Measurements from ENCODE around the gene DIAPH2. TPM values are rescaled to one million over a fixed set of nuclear protein-coding genes. Genes with fewer than 3 reads are reported as not detected.

Gene DIAPH2
- total RNA-seq, 2 donors from 2014 or later, result 29.6 to 31.5 TPM

DNA sequence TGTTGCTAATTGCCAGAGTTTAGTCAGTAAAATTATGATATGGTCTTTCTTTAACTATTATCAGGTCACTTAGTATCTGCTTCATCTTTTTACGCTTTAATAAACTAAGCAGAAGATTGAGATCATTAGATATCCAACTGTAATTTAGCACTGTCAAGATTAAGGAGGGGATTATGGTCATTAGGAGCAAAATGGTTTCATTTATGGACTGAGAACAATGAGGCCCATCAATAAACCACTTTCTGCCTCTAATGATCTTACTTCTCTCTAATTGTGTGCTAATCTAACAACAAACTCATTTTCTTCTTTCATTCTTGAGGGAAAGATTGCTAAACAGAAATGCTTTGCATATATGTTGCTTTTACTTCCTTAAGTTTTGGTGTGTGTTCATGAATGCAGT lies 539.5 kb downstream of the DIAPH2 start:
- no peak for ATAC-seq
- intact Hi-C loops (cut with DNase I, micrococcal nuclease), result no loop called here

DNA sequence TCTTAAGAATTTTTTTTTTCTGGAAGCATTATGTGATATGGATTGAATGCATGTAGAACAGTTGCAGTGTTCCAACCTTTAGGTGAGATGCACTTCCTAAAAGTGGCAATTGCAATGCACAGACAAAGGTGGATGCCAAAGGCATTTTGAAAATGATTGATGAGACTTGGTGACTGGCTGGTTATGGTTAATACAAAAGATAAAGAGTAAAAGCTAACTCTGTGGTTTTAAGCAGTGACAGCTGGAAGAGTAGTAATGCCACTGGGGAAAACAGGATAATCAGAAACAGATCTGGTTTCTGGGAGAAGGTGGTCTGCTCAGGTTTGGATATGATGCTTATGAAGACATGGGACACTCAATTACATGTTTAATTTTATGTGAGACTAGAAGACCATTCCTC lies 544.7 kb downstream of the DIAPH2 start:
- DNase-seq (no peak), ATAC-seq (no peak)
- intact Hi-C loops (cut with DNase I, micrococcal nuclease), result no loop called here

More for the DNA sequence above, 539.5 kb downstream of the DIAPH2 start:
- no peak for DNase-seq

DNA sequence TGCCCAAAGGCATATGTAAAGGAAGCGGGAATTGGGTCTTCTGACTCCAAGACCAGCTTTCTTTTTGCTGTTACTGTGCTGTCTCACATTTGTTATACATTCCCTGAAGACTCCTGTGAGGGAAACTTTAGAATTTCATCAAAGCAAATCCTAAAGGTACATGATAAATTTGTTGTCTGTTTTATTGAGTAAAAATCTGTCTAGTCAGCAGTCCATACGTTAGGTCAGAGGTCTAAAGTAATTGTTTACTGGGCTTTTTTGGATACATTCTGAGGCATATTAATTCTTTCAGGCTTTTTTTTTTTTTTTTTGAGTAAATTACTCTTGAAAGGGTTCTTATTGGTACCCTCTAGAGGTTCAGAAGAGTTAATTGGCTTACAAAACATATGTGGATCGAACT lies 546.3 kb downstream of the DIAPH2 start:
- intact Hi-C loops (cut with DNase I, micrococcal nuclease), result no loop called here
- ATAC-seq (no peak), DNase-seq (no peak)

DNA sequence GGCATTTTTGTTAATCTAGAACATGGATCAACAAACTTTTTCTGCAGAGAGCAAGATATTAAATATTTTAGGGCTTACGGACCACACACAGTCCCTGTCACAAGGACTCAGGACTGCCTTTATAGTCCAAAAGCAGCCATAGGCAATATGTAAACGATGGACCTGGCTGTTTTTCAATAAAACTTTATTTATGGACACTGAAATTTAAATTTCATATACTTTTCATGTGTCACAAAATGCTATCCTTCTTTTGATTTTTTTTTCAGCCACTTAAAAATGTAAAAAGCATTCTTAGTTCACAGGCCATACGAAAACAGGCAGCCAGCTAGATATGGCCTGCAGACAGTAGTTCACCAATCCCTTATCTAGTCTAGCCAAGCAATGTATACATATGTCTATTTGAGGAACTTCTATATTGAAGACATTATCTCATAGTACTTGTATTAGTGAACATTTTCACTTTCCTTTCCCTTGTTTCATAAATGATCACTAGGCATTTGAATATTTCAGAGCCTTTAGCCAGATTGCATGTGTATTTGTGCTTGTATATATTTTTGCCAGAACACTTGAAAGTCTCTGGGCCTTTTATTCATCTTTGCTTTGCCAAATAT lies 549.9 kb downstream of the DIAPH2 start:
- intact Hi-C loops (cut with DNase I, micrococcal nuclease), result no loop called here
- no peak for ATAC-seq
- DNase-seq, result no peak

DNA sequence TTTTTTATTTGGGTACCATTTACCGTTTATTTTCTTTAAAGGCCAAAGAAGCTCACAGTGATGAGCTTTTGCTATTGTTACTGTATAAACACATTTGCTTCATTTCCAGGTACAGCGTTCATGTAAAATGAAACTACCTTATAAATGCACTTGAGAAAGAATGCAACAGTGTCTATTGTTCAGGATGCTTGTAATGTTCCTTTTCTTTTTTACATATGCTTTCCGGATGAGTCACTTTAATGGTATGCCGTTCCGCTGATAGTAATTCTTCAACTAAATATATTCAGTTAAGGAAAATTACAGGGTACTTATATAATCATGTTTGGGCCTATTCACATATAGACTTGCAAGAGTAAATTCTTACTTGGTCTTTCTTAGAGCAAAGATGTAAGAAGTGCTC lies 554.0 kb downstream of the DIAPH2 start:
- no peak for ATAC-seq
- intact Hi-C loops (cut with DNase I, micrococcal nuclease), result no loop called here
- DNase-seq, result no peak

DNA sequence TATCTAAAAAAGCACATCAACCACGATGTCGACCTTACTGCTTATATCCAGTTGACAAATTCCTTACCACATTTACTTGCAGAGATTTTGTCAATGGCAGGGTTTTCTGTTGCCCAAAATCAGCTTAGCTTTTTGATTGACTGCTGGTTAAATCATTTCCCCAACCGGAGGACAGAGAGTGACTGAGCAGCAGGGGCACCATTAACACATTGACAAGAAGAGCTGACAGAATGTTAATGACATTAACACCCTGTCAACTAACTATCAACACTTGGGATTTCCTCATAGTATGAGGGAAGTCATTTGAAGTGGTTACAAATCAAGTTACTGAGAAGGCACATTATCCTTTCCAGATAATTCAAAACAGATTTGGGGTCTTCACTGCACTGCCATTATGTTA lies 567.5 kb downstream of the DIAPH2 start:
- no peak for DNase-seq
- intact Hi-C loops (cut with DNase I, micrococcal nuclease), result no loop called here
- no peak for ATAC-seq

DNA sequence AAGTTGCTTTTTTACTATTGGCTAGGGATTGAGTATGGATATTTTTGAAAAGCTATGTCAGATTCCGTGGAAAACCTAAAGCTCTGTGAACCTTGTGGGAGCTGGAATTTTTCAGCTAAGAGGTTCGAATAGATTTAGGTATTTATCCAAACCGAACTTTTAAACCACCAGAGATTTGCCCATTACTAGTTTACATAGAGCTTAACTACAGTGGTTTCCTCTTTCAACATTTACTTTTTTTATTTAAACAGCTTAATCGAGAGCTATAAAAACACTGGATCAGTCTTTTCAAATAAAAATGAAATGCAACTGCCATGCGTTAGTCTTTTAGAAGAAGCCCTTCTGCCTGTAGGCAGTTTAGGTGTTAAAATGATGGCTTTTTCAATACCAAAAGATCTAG lies 576.0 kb downstream of the DIAPH2 start:
- intact Hi-C loops (cut with DNase I, micrococcal nuclease), result no loop called here
- ATAC-seq (no peak), DNase-seq (no peak)

DNA sequence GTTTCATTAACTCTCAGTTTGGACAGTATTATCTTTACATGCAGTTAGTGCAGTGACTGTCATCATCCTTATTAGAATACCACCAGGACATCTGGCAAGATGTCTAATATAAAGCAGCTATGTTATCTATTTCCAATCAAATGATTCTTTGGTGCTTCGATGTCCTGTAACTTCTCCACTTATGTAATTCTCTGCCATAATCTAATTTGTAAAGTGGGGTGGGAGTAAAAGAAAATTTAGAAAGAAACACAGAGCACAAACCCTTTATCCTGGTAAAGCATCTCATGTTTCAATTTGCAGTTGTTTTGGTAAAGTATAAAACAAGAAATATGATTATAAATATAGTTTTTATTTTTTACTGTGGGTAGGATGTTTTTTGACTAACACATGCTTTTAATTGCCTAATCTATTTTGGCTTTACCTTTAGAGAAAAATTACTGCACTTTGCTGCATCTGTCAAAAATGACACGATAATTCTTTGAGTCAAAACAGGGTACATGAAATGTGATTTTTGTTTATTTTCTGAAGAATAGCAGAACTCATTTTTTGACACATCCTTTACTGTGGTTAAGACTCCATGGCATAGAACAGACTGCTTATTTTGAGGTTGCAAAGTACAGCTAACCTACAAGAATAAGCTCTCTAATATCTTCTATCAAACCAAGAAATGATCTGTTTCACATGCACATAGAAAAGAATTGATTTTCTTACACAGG lies 581.9 kb downstream of the DIAPH2 start:
- intact Hi-C loops (cut with DNase I, micrococcal nuclease), result no loop called here
- ATAC-seq (no peak), DNase-seq (no peak)

DNA sequence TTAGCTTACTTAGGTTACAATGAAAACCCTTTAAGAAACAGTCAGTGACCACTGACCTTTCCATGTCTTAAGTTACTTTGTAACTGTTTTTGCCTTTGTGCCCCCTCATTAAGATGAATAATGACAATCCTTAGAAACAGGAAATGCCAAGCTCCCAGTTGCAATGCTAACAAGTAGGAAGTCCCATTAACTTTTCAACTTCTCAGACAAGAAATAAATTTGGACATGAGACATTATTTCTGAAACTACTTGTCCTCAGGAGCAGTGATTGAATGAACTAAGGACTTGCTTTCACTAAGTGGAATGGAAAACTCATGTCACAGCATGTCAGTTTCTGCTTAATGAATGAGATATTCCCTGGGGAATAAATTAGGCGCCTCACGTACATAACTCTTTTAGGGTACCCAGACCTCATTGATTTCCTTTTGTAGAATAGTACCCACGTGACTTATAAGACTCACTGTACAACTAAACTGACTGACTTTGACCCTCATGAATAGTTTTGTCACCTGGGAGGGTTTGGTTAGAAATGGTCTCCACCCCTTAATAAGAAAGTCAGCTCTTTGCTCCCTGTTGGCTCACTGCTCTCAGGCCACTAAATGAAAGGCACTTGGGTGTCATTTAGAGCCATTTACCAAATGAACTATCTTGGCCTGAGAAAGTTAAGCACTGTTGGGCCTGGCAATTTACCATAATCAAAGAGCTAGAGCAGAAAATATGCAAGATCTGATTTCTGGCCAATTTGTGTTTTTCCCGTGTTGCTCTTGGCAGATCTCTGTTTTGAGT lies 582.9 kb downstream of the DIAPH2 start:
- no peak for DNase-seq
- ATAC-seq, result no peak

DNA sequence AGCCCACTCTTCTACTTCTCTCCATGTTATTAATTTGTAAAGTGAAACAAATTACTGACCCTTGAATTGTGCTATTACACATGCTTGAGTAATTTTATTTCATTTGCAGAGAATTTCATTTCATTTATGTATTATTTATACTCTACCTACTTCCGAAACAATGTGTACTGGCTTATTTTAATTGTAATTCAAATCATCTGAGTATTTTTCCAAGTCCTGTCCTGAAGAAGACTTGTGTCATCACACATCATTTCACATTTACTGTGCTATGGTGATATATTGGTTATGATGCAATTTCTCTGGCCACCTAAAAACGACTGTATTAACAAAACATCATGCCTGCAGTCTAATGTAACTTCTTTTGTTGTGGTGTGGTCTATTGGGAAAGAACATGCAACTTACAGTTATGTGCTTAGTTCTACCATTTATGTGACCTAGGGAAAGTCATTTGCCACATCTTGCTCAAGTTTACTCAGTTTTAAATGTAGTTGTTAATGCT lies 583.6 kb downstream of the DIAPH2 start:
- no peak for ATAC-seq
- DNase-seq, result no peak
- intact Hi-C loops (cut with DNase I, micrococcal nuclease), result no loop called here

More for the DNA sequence above, 582.9 kb downstream of the DIAPH2 start:
- intact Hi-C loops (cut with DNase I, micrococcal nuclease), result no loop called here

DNA sequence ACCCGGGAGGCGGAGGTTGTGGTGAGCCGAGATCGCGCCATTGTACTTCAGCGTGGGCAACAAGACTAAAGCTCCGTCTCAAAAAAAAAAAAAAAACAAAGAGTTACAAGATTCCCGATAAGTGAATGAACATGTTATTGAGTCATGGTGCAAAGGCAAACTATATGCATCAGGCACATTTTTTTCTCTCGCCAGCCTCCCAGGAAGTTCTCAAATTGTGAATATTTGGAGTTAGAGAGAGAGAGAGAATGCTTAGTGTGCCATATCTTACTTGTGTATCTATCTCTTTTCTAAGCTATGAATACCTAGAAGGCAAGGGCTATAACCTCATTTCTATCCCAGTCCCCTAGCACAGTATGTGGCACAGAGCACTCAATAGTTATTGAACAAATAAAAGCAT lies 599.9 kb downstream of the DIAPH2 start:
- intact Hi-C loops (cut with DNase I, micrococcal nuclease), result no loop called here
- ATAC-seq, result no peak
- DNase-seq, result no peak

DNA sequence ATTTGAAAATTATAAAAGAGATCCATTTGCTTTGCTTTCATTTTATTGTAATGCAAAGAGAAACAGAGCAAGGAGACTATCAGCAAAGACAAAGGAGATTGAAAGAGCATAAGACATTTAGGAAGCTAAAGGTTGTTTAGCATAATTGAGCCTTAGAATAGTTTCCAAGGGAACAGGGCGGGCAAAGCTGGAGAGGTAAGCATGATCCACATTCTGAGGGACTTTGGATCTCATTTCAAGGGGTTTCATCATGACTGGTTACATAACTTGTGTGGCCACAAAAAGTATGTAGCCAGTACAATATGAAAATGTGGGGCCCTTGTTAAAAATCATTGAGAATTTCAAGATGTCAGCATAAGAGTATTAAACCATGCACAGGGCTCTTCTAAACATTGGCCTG lies 605.6 kb downstream of the DIAPH2 start:
- no peak for ATAC-seq
- DNase-seq, result no peak
- intact Hi-C loops (cut with DNase I, micrococcal nuclease), result no loop called here

DNA sequence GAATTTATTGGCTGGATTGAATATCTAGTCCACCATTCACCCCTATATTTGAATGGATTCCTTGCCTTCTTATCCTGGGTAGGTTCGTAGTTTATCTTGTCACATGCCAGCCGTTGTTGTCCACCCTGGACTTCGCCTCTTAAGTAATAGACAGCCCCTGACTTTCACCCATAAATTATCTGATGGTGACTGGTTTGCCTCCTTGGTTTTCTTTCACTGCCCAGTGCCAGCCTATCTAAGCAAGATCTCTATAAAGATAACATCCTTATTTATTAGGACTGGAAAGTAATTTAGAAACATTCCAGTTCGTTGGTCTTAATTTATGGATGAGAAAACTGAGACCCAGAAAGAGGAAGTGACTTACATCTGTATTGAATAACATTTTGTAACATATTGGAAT lies 609.4 kb downstream of the DIAPH2 start:
- intact Hi-C loops (cut with DNase I, micrococcal nuclease), result no loop called here
- no peak for ATAC-seq
- DNase-seq, result no peak

DNA sequence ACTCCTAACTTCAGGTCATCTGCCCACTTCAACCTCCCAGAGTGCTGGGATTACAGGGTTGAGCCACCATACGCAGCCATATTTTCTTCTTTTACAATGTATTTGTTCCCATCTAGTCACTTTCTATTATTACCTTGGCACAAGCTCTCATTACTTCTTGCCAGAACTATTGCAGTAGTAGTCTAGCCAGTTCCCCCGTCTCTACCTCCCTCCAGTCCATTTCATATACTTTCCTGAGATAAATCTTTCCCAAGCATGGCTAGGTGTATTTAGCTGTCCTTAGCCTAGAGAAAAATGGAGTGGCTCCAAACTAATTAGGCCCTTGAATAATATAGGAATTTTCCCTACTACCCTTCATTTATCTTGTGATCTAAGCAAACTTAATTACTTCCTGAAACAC lies 611.3 kb downstream of the DIAPH2 start:
- DNase-seq, result no peak
- intact Hi-C loops (cut with DNase I, micrococcal nuclease), result no loop called here
- ATAC-seq, result no peak

DNA sequence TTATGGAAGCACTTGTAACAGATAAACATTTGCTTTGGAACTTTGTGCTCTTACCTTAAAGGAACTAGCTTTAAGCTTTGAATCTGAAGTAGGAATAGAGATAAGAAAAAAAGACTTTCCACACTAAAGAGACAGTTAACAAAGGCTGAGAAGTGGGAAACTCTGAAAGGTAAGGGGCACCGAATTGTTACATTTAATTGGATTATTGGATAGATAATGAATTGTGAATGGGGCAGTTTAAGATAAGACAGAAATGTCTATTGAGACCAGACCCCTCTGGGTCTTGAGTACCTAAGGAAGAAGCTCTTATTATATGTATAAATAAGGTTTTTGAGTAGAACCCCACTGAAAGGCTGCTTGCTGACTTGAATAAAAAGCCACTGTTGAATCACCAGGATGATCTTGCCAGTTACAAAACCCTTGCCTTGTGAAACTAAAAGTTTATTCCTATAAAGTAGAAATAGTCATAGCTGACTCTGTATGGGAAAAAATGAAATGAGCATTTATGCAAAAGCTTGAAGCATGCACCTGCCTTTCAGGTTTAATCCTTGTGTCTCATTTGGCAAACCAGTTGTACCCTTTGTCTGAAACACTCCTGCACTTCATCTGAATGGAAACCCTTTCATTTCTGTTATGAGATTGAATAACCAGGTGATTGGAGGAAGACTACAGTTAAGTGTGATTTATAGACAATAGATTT lies 622.3 kb downstream of the DIAPH2 start:
- no peak for ATAC-seq
- intact Hi-C loops (cut with DNase I, micrococcal nuclease), result no loop called here

DNA sequence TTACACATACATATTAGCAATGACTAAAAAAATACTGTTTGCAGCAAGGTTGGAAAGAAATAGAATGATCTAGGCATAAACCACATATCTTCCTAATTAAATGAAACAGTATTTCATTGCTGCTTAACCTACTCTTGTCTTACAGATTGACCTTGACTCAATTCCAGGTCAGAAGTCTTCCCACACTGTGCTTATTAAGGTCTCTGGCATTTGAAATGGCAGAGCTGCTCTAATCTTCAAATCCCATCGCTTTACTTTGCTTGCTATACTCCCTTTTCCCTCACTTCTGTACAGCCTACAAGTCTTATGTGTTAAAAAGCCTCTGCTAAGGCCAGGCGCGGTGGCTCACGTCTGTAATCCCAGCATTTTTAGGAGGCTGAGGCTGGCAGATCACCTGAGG lies 623.5 kb downstream of the DIAPH2 start:
- DNase-seq (no peak), ATAC-seq (no peak)
- intact Hi-C loops (cut with DNase I, micrococcal nuclease), result no loop called here

More for the DNA sequence above, 622.3 kb downstream of the DIAPH2 start:
- no peak for DNase-seq

DNA sequence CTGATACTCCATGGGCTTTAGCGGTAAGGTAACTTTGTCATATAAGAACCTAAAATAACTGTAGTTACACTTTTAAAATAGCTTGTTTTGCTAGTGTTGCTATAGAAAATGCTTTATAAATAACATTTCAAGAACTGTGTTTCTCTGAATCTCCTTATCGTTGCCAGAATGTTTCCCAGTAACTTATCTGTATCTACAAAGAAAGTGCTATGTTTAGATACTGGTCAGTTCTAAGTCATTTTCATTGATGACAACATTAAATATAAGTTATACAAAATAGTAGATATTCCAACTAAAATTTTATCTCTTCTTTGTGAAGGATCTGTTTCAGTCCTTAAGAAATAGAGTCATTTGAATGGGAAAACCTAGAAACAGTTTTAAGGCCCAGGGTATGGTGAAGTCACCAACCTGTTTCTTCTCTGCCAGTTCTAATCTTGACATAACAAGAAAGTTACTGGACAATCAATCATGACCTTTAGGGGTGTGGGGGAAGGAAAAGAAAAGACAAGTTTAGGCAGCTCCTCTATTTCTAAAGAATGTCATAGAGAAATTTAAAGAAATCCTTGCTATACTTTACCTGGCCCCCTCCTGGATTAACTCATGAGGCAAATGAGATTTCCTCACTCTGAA lies 625.0 kb downstream of the DIAPH2 start:
- intact Hi-C loops (cut with DNase I, micrococcal nuclease), result no loop called here
- DNase-seq (no peak), ATAC-seq (no peak)

DNA sequence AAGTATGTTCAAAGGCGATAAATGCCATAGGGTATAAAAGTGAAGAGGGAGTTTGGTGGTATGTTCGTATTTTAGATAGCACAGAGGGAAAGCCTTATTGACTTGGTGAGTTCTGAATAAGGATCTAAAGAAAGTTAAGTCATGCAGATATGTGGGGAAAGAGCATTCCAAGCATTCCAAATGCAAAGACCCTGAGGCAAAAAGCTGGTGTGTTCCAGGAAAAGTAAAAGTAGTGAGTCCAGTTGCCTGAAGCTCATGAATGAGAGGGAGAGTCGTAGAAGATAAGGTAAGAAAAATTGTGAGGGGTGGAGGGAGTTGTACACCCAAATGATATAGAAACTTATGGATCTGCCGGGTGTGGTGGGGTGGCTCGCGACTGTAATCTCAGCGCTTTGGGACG lies 625.7 kb downstream of the DIAPH2 start:
- no peak for DNase-seq
- intact Hi-C loops (cut with DNase I, micrococcal nuclease), result no loop called here

More for the DNA sequence above, 625.7 kb downstream of the DIAPH2 start:
- no peak for ATAC-seq

All from left colon (tissue), 2 donors.